Stimulated activated memory B cell treated with anti-CD40 and anti-IgM and Interleukin-4, amounts not matched to agents 10 μg/mL and 1 μg/mL and 100 μg/mL, for 72 hours (primary cell): ENCODE measurements around the gene INTS13.
"Not testable (repeated sequence)": the region's sequence is repeated elsewhere in the genome, so short reads cannot be mapped to it uniquely, and the experiment has no call there.

ENCODE experiments used
- ATAC-seq: fragments of 150-1000 bp; cut with Tn5 transposase; 2 replicates; pipeline ENCODE4 v1.10.0; 2021
- H3K27ac Mint-ChIP-seq: one replicate; pipeline ENCODE4 v1.8.0; 2022; ENCODE audit warnings: mild to moderate bottlenecking, mixed read lengths
- H3K27me3 Mint-ChIP-seq: one replicate; pipeline ENCODE4 v1.8.0; 2022; ENCODE audit warnings: mixed read lengths
- H3K36me3 Mint-ChIP-seq: one replicate; pipeline ENCODE4 v1.8.0; 2022; ENCODE audit warnings: mixed read lengths
- H3K4me1 Mint-ChIP-seq: one replicate; pipeline ENCODE4 v1.8.0; 2022; ENCODE audit warnings: mixed read lengths
- H3K4me3 Mint-ChIP-seq: one replicate; pipeline ENCODE4 v1.8.0; 2022; ENCODE audit warnings: mild to moderate bottlenecking, moderate library complexity, mixed read lengths
- H3K9me3 Mint-ChIP-seq: one replicate; pipeline ENCODE4 v1.8.0; 2022; ENCODE audit warnings: mixed read lengths

The INTS13 gene

GRCh38 chr12:26903396-26903795 is 34.4 kb downstream of the INTS13 start:
- H3K4me1 Mint-ChIP-seq, H3K9me3 Mint-ChIP-seq, H3K4me3 Mint-ChIP-seq, H3K27ac Mint-ChIP-seq, H3K27me3 Mint-ChIP-seq, ATAC-seq: not testable (repeated sequence)
- H3K36me3 Mint-ChIP-seq = peaks cover 73% of the 10 kb centered on the region

GRCh38 chr12:26896913-26897312 is 40.9 kb downstream of the INTS13 start:
- H3K9me3 Mint-ChIP-seq = no peaks in the 10 kb centered on the region
- peaks cover 41% of the 10 kb centered on the region for H3K36me3 Mint-ChIP-seq
- ATAC-seq = no peak
- H3K27me3 Mint-ChIP-seq = no peaks in the 10 kb centered on the region
- H3K4me3 Mint-ChIP-seq = no peak overlapping the region
- no peak overlapping the region for H3K27ac Mint-ChIP-seq
- H3K4me1 Mint-ChIP-seq = no peaks in the 10 kb centered on the region

DNA sequence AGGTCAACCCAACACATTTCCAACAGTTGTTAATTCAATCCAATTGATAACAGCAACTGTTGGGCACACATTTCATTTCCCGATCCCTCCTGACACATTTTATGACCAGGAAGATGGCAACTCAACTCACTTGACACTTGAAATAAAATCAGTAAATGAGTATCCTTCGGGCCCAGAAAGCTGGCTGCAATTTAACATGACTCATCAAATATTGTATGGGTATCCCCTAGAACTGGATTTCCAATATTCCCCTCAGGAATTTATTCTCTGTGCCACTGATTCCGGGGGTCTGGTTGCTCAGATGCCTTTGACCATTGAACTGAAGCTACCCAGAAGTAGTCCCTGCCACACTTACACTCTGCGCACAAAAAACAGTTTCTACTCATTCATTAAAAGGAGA is 42.1 kb downstream of the INTS13 start:
- Mint-ChIP-seq H3K27ac (no peak overlapping the region), H3K4me3 (no peak overlapping the region), H3K4me1 (no peaks in the 10 kb centered on the region), H3K27me3 (no peaks in the 10 kb centered on the region), H3K9me3 (no peaks in the 10 kb centered on the region), H3K36me3 (peaks cover 29% of the 10 kb centered on the region)
- ATAC-seq = no peak

- H3K4me1 Mint-ChIP-seq = no peaks in the 10 kb centered on the region
- peaks cover 5% of the 10 kb centered on the region for H3K36me3 Mint-ChIP-seq
- no peak overlapping the region for H3K4me3 Mint-ChIP-seq
- no peak for ATAC-seq
- no peaks in the 10 kb centered on the region for H3K27me3 Mint-ChIP-seq
- no peak overlapping the region for H3K27ac Mint-ChIP-seq
- no peaks in the 10 kb centered on the region for H3K9me3 Mint-ChIP-seq
Measured at GRCh38 chr12:26891704-26892103, 46.1 kb downstream of the INTS13 start.

DNA sequence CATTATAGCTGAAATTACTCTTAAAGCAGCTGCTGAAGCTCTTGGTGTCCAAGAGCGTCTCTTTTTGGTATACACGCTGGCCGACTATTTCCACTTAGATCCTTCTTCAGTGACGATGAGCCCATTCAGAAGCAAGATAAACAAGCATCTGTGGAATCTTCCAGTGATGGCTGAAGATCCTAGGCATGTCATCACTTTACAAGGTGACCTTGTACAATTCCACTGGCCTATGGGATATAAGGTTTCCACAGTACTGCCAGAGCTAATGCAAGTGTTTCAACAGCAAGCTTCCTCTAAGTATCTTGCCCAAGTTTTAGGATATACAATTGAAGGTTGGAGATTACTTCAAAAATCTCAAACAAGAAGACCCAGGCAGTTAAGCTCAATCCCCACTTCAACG is 47.0 kb downstream of the INTS13 start:
- H3K4me3 Mint-ChIP-seq = no peak overlapping the region
- no peaks in the 10 kb centered on the region for H3K9me3 Mint-ChIP-seq
- ATAC-seq = no peak
- H3K27ac Mint-ChIP-seq = no peak overlapping the region
- H3K27me3 Mint-ChIP-seq = no peaks in the 10 kb centered on the region
- H3K36me3 Mint-ChIP-seq = peaks cover 5% of the 10 kb centered on the region
- H3K4me1 Mint-ChIP-seq = no peaks in the 10 kb centered on the region

DNA sequence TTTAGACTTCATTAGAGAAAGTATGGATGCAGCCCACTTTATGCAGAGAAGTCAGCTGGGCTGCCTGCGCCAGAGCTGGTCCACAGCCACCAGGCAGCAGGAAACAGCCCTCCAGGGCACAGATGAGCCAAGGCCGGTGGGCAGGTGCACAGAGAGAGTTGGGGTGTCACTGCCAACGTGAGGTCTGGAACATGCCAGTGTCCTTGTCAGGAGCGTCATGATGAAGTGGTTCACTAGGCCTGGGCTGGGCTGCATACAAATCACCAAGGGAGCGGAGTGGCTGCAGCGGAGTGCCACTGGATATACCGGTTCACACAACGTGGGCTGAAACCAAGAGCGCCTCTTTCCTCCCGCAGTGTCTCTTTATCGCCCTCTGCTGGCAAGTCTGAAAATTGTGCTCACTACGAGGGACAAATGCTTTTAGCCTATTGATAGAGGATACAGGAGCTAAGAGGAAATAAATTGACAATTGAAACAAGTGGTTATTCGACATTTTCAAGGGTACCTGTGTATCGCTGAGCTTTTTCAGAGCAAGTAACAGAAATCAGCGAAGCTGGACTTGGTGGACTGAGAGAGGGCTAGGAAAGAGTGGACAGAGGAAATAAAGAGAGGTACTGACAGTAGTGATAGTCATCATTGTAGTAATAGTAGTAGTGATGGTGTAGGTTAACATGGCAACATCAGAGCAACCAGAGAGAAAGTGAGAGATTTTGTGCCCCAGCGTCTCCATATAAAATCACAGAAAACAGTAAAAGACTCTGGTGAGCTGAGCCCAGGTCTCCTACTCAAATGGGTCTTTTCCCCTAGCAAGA is 52.8 kb downstream of the INTS13 start:
- Mint-ChIP-seq H3K27me3 (no peaks in the 10 kb centered on the region), H3K4me1 (peaks cover 16% of the 10 kb centered on the region), H3K36me3 (peaks cover 9% of the 10 kb centered on the region), H3K27ac (no peak overlapping the region), H3K9me3 (peaks cover 9% of the 10 kb centered on the region), H3K4me3 (peak overlapping the region; percentile 59)
- ATAC-seq = peak; percentile 91

DNA sequence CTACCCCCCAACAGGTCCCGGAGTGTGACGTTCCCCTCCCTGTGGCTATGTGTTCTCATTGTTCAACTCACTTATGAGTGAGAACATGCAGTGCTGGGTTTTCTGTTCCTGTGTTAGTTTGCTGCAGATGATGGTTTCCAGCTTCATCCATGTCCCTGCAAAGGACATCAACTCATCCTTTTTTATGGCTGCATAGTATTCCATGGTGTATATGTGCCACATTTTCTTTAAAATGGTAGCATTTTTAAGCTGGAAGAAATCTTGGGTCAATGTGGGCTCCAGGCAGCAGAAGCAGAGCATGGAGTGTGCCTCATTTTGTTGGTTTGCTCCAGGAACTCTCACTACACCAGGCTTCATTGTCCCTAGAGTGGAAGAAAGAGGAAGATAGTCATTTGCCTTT is 57.2 kb downstream of the INTS13 start:
- no peak overlapping the region for H3K4me3 Mint-ChIP-seq
- H3K27ac Mint-ChIP-seq = no peak overlapping the region
- peaks cover 9% of the 10 kb centered on the region for H3K36me3 Mint-ChIP-seq
- peaks cover 30% of the 10 kb centered on the region for H3K4me1 Mint-ChIP-seq
- H3K27me3 Mint-ChIP-seq = no peaks in the 10 kb centered on the region
- H3K9me3 Mint-ChIP-seq = peaks cover 9% of the 10 kb centered on the region
- no peak for ATAC-seq

- Mint-ChIP-seq H3K4me1 (peaks cover 13% of the 10 kb centered on the region), H3K4me3 (no peak overlapping the region), H3K9me3 (peaks cover 9% of the 10 kb centered on the region), H3K27me3 (no peaks in the 10 kb centered on the region), H3K36me3 (peaks cover 7% of the 10 kb centered on the region), H3K27ac (peak overlapping the region; percentile 48)
- ATAC-seq = peak; percentile 74
Measured at GRCh38 chr12:26878661-26879119, 59.1 kb downstream of the INTS13 start.

GRCh38 chr12:26874501-26875296 is 63.1 kb downstream of the INTS13 start:
- ATAC-seq = peak; percentile 63
- H3K27me3 Mint-ChIP-seq = peaks cover 8% of the 10 kb centered on the region
- no peaks in the 10 kb centered on the region for H3K36me3 Mint-ChIP-seq

DNA sequence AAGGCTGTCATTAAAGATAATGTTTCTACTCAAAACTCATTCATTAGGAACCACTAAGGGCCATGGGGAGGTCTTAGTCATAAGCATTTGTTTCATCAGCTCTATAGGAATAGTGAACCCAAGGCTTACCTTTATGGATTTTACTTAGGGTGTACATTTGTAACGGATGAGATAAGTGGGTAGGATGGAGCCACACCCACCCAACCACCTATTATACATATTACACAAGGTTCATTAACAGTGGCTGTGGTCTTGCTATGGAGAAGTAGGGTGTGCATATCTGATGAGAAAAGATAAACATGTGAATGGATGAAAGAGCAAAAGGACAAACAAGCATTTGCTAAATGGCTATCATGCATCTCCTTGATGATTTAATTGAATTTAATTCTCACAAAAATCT is 65.2 kb downstream of the INTS13 start:
- ATAC-seq = no peak
- Mint-ChIP-seq H3K9me3 (no peaks in the 10 kb centered on the region), H3K36me3 (no peaks in the 10 kb centered on the region)

More at GRCh38 chr12:26874501-26875296, 63.1 kb downstream of the INTS13 start:
- Mint-ChIP-seq H3K4me3 (no peak overlapping the region), H3K4me1 (peaks cover 13% of the 10 kb centered on the region), H3K27ac (no peak overlapping the region), H3K9me3 (no peaks in the 10 kb centered on the region)

GRCh38 chr12:26871985-26872384 is 65.8 kb downstream of the INTS13 start:
- ATAC-seq = no peak
- Mint-ChIP-seq H3K27me3 (peaks cover 8% of the 10 kb centered on the region), H3K36me3 (no peaks in the 10 kb centered on the region), H3K9me3 (no peaks in the 10 kb centered on the region), H3K4me1 (peaks cover 9% of the 10 kb centered on the region), H3K27ac (no peak overlapping the region), H3K4me3 (no peak overlapping the region)

More for the DNA sequence above, 65.2 kb downstream of the INTS13 start:
- Mint-ChIP-seq H3K4me1 (peaks cover 3% of the 10 kb centered on the region), H3K27ac (no peak overlapping the region), H3K27me3 (peaks cover 8% of the 10 kb centered on the region), H3K4me3 (no peak overlapping the region)

DNA sequence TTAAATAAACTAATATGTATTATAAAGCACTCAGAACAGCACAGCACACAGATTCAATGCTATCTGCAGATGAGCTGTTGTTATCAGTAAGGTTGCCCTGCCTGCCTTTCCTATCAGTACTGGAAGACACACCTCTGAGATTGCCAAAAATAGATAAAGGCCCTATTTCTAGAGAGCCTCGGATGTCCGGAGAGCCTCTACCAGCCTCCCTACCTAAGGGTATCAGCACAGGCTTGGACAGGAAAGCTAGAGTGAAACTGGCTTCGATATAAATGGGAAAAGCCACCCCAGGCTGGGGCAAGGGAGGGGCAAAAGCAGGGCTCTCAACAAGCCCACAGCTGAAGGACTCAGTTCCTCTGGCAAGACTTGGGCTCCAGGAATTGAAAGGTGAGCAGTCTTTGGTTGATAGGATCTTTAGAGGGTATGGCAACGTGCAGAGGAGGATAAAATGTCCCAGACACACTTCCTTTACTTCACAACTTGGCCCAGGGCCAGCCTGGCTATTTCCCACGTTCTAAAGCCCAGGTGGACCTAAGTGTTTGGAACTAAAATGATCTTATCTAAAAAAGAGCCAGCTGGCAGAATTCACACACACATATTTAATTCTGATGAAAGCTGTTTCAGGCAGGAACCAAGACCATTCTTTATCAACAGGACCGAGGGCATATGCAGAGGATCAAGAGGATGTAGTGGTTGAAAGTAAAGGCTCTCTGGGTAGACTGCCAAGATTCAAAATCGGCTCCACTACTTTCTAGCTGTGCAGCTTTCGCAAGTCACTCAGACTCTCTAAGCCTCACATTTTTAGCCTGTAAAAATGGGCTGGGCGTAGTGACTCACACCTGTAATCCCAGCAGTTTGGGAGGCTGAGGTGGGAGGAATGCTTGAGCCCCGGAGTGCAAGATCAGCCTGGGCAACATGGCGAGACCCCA is 67.0 kb downstream of the INTS13 start:
- H3K27me3 Mint-ChIP-seq = peaks cover 8% of the 10 kb centered on the region
- H3K36me3 Mint-ChIP-seq = no peaks in the 10 kb centered on the region
- no peak overlapping the region for H3K27ac Mint-ChIP-seq
- ATAC-seq = no peak
- H3K9me3 Mint-ChIP-seq = no peaks in the 10 kb centered on the region
- H3K4me3 Mint-ChIP-seq = no peak overlapping the region
- peaks cover 12% of the 10 kb centered on the region for H3K4me1 Mint-ChIP-seq

DNA sequence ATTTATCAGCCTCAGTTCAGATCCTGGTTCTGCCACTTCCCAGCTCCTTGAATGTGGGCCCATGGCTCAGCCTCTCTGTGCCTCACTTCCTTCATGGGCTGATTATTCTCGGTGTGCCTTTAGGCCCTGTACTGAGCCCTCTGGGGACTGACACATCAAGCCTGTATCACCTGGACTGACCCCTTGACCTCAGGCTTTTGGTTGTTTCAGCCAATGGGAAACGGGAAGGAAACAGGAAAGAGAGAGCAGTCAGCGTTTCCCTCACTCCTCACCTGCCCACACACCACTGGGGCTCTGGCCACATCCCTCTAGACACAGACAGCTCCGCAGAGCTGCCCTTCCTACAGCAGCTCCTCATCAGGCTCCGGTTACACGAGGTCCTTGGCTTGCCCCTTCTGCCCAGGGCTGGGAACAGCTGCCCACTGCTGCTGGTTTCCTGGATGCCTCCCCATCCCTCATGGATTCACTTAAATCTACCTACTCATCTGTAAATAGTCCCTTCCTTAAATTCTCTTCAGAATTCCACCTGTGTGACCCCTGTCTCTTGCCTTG is 67.8 kb downstream of the INTS13 start:
- no peak for ATAC-seq

GRCh38 chr12:26869104-26869494 is 68.7 kb downstream of the INTS13 start:
- no peak overlapping the region for H3K27ac Mint-ChIP-seq
- no peaks in the 10 kb centered on the region for H3K9me3 Mint-ChIP-seq
- H3K4me1 Mint-ChIP-seq = peaks cover 12% of the 10 kb centered on the region
- ATAC-seq = no peak
- H3K4me3 Mint-ChIP-seq = no peak overlapping the region
- H3K27me3 Mint-ChIP-seq = peaks cover 8% of the 10 kb centered on the region
- no peaks in the 10 kb centered on the region for H3K36me3 Mint-ChIP-seq

More for the DNA sequence above, 67.8 kb downstream of the INTS13 start:
- Mint-ChIP-seq H3K4me1 (peaks cover 12% of the 10 kb centered on the region), H3K27ac (no peak overlapping the region), H3K27me3 (peaks cover 8% of the 10 kb centered on the region), H3K4me3 (no peak overlapping the region), H3K36me3 (no peaks in the 10 kb centered on the region), H3K9me3 (no peaks in the 10 kb centered on the region)
